ENCODE data around the gene IKBKE.

GRCh38 chr1:206501881-206502280 lies 31.6 kb downstream of the IKBKE start:
- TF ChIP-seq CTCF (IDR thresholded peaks at IDR 0.05) (no peak), POLR2A (IDR thresholded peaks at IDR 0.05) (no peak)

Data from thyroid gland (tissue), 4 donors.